GM12873 (cell line): ENCODE data around the gene OTOS.

Experiments
- CTCF ChIP-seq: IDR thresholded peaks from 2 replicates; pipeline ENCODE4 v1.5.1; 2012; ENCODE audit warnings: low read depth, mild to moderate bottlenecking, moderate library complexity, low read length, control low read depth; ENCODE audit not compliant: insufficient read depth; ENCODE audit errors: missing control alignments

Gene OTOS

GRCh38 chr2:240109386-240109785 lies 31.1 kb downstream of the OTOS start:
- TF ChIP-seq CTCF, result no peak

- TF ChIP-seq CTCF, result no peak
Measured at GRCh38 chr2:240107477-240107796, 33.0 kb downstream of the OTOS start.

DNA sequence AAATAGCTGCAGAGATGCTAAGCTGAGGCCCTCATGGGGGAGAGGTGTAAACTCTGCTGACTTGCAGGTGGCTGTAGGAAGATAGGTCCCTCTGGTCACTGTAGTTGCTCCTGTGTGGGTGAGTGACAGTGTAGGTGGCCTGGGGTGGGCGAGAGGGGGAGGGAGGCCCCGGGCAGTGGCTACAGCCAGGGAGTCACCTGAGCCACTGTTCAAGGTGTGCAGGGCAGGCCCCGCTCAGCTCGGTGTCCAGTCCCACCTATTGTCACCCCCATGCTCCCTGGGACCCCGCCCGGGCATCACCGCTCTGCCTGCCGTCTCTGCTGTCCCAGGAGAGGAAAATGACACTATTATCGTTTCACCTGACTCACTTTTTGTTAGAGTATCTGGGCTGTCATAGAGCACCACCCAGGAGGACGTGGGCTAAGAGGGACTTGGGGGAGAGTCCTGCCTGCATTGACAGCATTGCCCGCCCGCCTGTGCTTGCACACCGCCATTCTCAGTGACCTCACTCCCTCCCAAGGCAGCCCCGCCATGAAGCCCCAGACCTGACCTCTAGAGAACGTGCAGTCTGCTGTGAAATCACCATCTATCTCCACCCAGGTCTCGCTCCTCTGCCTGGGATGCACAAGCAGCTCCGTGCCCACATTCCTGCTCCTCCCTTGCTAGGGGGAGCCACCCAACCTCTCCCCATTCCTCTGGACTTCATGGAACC lies 33.5 kb downstream of the OTOS start:
- no peak for TF ChIP-seq CTCF

DNA sequence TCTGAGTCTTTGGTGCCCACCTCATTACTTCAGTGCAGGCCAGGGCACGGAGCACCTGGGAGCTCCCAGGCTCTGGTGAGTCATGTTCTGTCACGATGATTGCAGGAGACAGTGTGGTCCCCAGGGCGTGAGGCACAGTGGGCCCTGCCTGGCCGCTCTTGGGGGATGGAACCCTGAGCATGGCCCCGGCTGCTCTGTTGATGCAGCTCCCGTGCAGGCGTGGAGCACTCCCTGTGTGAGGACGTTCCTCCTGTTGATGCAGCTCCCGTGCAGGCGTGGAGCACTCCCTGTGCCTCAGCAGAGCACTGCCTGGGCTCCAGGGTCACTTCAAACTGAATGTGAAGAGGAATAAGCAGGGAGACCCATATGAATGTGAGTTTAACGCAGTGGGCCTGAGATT lies 34.5 kb downstream of the OTOS start:
- no peak for TF ChIP-seq CTCF

- no peak for TF ChIP-seq CTCF
Measured at GRCh38 chr2:240103136-240103535, 37.3 kb downstream of the OTOS start.

- TF ChIP-seq CTCF, result no peak
Measured at GRCh38 chr2:240098349-240098748, 42.1 kb downstream of the OTOS start.

- TF ChIP-seq CTCF, result no peak
Measured at GRCh38 chr2:240095556-240096523, 44.6 kb downstream of the OTOS start.
